Islet precursor cell (in vitro differentiated cells): ENCODE results near the gene THBS3.

Source experiments
- DNase-seq: peaks from one replicate; pipeline ENCODE4 v3.0.0-alpha.2; 2018

The THBS3 gene

DNA sequence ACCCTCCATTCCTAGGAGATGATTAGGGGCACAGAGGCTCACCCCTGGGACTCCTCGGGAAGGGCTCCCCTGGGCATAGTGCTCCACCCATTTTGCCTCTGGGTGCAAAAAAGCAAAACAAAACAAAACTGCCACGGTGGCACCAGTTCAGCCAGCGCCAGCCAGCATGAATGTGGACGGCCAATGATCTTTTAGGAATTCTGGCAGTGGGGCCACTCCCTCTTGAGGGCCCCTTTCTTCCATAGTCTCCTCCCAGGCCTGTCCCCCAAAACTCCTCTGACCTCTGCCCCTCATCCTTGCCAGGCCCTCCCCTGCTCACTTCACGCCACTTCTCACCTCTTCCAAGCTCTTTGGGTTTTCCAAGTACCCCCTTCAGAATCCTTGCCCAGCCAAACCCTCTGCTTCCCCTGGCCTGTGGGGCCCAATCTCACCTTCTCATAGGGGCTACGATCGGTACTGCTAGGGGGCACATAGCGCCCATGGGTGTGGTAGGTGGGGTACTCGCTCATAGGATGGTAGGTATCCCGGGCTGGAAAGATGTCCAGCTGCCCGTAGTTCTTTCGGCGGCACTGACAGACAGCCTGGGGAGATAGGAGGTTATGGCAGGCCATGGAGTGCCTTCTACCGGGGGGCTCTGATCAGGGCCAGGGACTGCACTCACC, 20.8 kb downstream of the THBS3 start:
- no peak for DNase-seq

DNA sequence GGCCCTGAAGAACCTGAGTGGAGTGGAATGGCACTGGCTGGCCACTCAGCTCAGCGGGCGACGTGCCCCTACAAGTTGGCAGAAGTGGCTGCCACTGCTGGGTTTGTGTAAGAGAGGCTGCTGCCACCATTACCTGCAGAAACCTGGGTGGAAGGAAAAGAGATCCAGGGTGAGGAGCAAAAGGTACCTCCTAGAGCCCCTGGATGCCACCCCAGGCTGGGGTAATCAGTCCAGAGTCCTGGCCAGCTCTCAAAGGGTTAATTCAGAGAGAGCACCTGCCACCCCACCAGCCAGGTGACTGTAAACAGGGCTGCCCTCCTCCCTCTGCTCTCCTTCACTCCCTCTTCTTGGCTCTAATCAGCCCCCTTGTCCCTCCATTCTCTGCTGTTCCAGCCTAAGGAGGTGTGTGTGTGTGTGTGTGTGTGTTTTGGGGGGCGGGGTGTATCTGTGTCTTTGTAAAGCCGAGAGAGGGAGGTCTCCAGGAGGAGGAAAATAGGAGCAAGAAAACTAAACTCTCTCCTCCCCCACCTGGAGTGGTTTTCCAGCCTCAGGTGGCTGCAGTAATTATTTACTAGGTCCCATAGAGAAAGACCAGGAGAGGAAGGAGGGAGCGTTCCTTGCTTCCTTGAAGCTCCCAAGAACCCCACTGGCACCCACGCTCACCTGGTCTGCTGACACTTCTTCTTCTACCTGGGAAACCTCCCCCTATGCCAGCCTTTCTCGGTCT, 21.5 kb downstream of the THBS3 start:
- no peak for DNase-seq

DNA sequence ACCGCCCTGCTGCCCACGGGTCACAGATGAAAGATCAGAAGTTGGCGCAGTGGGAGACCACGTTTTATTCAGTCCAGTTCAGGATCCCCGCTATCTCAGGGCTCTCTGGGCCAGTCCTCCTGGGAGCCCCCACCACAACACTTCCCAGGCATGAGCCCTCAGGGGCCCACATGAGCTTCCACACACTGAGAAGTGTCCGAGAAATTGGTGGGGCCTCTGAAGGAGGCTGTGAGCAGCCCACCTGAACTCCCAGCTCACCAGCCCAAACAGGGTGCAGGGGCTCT, 22.0 kb downstream of the THBS3 start:
- DNase-seq: no peak

DNA sequence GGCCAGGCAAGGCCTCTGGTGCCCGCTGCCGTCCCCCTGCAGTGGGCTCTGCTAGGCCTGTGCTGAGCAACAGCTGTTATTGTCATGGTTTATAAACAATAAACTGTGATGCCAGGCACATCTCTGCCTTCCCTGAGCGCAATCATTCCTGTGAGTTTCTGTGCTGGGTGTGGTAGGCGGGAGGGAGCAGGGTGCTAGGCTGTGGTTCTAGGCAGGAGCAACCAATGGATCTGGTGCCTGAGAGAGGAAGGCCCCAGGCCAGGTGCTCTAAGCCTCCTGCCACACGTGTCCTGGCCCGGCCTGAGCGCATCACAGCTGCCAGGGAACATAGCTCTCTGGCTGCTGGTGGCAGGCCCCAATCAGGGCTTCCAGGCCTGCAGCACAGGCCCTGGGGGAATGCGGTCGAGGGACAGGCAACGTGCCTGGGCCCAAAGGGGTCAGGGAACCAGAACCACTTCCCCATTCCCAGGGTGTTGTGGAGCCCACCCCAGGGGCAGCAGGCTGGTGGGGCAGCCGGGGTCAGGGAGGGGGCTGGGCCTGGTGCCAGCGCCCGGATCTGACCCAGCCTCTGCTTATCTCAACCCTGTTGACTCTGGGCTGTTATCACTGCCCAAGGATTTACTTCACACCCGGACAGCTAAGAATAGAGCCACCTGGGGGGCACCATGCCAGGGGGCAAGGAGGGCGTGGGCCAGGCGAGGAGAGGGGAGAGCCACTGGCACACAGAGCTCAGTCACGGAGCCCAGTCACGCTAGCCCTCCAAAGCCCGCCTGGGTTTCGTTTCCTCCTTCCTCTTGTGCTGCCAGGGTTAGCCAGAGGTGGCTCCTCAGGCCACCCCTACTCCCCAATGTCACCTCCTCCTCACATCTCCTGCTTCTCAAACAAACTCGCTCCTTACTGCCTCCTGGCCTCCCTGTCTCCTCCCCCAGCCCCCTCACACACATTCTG, 22.6 kb downstream of the THBS3 start:
- DNase-seq: no peak

DNA sequence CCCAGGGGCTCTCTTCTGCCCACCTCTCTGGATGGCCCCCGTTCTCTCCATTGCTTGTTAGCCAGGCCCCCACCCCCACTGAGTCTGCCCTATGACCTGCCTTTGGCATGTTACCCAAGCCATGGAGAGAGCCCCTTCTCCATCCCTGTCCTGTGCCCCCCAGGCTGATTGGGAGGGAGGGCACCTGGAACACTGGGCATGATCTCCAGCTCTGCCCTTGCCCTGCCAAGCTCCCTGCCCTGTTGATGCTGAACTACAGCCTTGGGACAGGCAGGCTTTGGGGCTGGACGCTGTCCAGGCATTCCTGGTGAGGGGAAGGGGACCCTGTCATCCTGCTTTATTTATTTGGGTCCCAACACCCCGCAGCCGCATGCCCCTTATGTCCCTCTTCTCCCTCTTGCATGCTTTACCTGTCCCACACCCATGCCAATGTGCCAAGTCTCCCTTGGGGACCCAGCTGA, 23.3 kb downstream of the THBS3 start:
- DNase-seq: no peak

DNA sequence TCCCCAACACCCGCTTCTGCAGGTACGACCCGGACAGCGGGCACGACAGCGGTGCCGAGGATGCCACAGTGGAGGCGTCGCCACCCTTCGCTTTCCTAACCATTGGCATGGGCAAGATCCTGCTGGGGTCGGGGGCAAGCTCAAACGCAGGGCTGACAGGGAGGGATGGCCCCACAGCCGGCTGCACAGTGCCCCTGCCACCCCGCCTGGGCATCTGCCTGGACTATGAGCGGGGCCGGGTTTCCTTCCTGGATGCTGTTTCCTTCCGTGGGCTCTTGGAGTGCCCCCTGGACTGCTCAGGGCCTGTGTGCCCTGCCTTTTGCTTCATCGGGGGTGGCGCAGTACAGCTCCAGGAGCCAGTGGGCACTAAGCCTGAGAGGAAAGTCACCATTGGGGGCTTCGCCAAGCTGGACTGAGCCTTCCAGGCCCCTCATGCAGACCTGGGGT, 23.9 kb downstream of the THBS3 start:
- no peak for DNase-seq

DNA sequence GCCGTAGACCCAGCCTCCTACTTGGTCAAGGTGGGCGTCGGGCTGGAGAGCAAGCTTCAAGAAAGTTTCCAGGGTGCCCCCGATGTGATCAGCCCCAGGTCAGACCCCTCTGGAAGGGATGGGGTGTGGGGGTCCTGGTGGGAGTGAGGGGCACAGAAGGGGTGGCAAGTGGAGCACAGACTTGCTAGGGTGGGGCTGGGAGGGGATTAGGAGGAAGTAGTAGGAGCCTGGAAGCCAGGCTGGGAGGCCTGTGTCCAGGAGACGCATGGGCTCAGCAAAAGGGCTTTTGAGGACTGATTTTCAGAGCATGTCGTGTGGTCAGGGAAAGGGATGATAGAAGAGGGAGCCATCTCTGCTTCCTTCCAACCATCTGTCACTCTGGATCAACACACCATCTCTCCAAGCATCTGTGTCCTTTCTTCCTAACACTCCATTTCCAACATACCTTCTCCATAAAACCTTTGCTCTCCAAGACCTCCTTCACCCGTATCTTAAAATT, 25.6 kb downstream of the THBS3 start:
- no peak for DNase-seq

DNA sequence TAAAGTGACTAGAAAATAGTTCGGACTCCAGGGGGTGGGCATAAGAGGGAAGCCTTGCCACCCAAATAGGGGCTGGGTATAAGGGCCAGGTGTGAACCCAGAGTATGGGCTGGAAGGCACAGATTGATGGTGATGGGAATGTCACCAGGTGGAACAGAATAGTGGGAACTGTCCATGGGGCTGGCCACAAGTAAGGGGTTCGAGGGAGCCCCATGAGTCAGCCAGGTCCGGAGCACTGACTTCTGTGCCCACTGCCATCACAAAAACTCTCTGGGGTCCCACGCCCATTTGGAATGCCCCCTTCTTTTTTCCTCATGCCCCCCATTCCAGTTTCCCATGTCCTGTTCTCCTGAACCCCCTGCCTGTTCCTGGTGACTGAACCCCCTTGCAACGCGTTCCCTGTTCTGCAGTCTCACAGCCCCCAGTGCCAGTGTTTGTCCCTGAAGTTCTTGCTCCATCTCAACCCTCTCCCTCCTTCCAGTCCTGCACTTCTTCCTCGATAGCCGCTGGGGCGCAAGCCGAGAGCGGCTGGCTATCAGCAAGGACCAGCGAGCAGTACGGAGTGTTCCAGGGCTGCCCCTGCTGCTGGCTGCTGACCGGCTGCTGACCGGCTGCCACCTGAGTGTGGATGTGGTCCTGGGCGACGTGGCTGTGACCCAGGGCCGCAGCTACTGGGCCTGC, 26.2 kb downstream of the THBS3 start:
- peak; percentile 52 for DNase-seq

DNA sequence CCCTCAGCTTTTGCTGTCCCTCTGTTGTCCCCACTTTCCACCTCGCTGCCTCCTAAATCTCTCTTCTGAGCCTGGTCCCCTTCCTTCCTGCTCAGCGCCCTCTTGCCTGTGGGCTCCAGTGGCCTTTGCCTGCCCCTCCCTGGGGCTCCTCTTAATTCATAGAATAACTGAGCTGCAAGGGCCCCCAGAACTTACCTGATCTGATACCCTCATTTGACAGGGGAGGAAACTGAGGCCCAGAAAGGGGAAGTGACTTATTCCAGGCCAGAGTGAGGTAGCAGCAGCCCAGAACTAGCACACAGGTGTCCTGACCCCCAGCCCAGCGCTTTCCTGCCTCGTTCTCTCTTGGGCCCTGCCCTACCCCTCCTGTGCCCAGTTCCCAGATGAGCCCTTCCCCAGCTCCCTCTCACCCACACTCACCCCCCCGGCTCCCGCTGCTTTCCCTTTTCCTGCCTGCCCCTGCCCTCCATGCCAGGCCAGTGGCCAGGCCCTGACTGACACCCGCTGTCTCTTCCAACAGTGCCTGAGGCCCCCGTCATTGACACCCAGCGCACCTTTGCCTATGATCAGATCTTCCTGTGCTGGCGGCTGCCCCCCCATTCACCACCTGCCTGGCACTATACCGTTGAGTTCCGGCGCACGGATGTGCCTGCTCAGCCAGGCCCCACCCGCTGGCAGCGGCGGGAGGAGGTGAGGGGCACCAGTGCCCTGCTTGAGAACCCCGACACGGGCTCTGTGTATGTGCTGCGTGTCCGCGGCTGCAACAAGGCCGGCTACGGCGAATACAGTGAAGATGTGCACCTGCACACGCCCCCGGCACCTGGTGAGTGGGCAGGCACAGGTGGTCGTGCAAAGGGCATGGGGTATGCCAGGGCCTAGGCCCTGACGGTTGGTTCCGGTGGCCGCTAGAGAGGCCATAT, 28.3 kb downstream of the THBS3 start:
- DNase-seq: peak; percentile 42

DNA sequence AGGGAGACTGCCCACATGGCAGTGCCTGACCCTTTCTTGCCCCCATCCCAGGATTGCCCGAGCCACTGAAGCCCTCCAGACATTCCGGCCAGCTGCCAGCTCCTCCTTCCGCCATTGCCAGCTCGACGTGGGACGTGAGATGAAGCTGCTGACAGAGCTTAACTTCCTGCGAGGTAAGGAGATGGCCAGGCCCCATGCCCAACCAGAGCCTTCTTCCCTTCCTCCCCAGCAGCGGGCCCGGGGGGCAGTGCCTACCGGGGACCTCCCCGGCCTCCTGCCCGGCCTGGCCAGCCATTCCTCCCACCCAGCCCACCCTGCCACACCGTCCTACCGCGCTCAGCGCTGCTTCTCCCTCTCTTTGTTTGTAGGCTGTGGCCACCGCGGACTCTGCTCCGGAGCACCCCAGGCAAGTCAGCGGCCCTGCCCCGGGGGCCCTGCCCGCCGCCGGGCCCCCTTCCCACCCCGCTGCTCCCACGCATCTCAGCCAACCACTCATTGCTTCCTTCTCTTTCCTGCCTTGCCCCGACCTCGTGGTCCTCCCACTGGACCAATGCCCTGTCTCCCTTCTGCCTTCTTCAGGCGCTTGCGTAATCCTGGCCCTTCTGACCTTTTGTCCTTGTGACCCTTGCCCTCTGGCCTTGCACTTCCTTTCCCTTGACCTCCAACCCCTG, 29.1 kb downstream of the THBS3 start:
- peak; percentile 44 for DNase-seq

DNA sequence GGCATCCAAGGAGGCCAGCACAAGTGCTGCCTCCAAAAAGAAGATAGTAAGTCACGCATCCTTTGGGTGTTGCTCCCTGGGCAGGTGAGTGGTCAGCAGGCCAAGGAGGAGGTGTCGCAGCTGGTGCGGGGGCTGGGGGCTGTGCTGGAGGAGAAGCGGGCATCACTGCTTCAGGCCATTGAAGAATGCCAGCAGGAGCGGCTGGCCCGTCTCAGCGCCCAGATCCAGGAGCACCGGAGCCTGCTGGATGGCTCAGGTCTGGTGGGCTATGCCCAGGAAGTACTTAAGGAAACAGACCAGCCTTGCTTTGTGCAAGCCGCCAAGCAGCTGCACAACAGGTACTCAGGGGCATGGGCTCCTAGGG, 29.8 kb downstream of the THBS3 start:
- no peak for DNase-seq

DNA sequence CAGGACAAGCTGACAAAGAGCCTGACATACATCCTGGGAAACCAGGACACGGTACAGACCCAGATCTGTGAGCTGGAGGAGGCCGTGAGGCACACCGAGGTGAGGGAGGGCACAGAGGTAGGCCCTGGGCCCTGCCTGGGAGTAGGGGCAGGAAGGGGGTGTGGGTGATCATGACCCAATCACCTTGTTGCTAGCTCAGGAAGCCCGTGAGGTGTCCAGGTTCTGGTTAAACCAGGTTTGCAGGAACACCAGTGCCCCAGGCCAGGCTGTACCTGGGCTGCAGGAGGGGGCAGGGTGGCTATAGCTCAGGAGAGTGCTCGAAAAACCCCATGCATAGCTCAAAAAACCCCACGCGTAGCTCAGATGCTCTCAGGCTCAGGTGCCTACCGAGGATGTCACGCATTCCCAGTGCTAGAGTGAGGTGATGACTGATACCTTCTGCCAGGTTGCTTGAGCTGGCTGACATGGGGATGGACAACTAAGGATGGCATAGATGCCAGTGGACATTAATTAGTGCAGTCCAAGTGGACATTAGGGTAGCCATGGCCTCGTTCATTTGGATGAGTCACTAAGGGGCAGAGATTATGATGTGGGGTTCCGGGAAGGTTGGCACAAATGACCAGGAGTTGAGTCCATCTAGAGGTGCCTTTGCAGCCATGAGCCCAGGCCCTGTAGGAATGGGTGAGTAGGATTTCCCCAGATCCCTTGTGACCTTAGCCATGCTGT, 30.3 kb downstream of the THBS3 start:
- peak; percentile 57 for DNase-seq

DNA sequence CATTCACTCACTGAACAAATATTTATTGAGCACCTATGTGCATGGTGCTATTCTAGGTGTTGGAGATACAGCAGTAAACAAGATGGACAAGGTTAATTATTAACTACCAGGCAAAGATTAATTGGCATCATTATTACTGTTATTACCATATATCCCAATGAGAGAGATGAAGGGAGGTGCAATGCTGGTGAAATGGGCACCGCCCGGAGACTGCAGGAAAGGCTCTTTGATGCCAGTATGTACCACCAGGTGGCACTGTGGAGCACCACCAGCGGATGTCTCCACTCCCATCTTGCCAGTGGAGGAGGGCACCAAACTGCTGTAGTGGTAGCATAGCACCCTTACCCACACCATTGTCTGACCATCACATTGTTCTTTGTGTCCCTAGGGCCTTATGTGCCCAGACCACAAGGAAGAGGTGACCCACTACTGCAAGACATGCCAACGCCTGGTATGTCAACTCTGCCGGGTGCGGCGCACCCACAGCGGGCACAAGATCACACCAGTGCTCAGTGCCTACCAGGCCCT, 31.1 kb downstream of the THBS3 start:
- DNase-seq: peak; percentile 80

DNA sequence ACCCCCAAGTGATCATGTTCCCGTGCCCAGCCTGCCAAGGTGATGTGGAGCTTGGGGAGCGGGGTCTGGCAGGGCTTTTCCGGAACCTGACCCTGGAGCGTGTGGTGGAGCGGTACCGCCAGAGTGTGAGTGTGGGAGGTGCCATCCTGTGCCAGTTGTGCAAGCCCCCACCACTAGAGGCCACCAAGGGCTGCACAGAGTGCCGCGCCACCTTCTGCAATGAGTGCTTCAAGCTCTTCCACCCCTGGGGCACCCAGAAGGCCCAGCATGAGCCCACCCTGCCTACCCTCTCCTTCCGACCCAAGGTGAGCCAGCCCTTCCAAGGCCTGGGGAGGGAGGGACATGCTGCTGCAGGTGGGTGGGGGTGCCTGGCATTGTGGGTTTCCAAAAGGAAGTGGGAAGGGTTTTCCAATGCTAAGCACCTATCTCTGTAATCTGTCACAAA, 31.7 kb downstream of the THBS3 start:
- peak; percentile 43 for DNase-seq

DNA sequence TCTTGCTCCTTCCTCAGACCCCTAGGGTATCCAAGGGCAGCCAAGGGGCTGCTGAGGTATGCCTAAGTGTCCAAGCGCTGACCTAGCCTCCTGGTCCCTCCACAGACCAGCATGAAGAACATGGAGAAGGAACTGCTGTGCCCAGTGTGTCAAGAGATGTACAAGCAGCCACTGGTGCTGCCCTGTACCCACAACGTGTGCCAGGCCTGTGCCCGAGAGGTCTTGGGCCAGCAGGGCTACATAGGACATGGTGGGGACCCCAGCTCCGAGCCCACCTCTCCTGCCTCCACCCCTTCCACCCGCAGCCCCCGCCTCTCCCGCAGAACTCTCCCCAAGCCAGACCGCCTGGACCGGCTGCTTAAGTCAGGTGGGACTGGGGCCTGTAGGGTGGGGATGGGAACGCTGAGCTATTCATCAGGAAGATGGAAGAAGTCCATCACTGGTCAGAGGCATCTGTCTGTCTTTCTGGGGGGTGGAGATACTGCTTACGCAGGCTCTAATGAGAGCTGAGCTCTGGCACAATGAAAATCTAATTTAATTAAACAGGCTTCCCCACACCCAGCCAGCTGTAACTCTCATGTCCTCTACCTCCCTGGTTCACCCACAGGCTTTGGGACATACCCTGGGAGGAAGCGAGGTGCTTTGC, 32.3 kb downstream of the THBS3 start:
- DNase-seq: peak; percentile 42

DNA sequence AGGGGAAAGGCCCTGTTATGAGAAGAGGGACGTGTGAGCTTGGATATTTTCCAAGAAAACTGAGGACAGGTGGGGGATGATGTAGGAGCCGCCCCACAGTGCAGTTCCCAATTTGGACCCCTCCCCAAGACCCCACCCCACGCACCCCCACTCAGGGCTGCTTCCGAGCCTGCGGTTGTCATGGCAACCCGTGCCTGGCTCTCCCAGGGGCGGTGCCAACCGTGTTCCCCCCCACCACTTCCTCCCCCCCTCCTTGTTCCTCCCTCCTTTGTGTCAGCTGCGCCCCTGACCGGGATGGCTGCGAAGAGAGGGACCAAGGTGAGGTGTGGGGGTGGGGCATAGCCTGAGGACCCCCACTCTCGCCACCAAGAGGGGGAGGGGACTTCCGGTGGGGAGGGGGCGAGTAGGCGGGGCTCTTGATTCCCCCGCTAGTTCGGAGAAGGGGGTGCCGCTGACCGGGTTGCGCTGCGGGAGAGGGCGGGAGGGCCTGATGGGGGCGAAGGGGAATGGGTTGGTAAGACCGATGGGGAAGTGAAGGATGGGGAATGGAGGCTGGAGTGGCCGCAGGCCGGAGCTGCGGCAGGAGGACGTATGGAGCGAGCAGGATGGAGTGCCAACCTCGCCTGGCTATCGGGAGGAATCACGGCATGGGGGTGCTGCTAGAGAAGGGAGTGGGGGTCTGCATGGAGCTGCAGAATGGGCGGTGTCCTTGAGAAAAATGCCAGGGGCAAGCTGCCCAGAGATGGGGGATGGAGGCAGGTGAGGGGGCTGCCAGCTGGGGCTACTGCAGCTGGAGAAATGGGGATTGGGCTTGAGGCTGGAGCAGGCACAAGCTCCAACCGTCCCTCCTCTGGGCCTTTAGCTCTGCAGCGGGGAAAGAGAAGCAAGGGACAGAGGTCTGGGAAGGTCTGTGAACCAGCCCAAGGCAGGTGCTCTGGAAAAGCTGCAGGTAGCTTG, 33.1 kb downstream of the THBS3 start:
- DNase-seq: peak; percentile 59

DNA sequence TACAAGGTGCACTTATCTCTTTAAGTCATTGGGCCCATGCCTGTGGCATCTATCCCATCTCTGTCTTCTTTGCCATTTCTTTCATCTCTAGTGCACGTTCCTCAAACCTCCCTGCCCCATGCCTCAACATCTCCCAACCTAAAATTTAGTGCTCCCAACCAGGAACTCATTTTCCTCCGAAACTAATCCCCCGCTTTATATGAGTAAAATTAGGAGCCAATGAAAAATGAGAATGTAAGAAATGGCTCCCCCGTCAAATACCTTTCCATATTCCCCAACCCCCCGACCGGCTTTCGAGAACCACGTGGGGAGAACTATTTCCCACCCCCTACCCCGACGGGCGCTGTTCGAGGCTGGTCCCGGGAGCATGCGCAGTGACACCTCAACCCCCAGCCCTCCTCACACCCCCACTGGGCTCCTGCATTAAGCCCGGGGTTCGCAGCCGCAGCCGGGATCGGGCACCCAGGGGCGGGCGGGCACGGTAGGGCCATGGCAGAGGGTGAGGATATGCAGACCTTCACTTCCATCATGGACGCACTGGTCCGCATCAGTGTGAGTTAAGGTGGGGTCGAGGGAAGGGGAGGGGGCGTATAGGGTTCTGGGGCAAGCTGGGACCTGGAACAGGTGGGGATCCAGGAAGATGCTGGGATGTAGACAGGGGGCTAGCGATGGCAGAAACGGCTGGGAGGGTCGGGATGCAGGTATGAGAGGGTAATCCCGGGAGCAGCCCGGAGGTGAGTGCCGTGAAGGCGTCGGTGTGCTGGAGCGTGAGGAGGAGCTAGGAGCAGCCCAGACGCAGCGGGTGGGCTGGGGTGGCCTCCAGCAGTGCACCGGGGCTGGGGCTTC, 34.0 kb downstream of the THBS3 start, which contains the start of gene TRIM46:
TSS of gene TRIM46 (plus strand) at position 372 of the 846 bp plus-strand sequence. CDS start at position 490, 118 bp downstream.
- peak; percentile 67 for DNase-seq
